ENCODE results near the gene ZBTB46. TPM values are rescaled to one million over a fixed set of nuclear protein-coding genes. Genes with fewer than 3 reads are reported as not detected.

The ZBTB46 gene
- total RNA-seq, 2 donors from 2014 or later, result 0.21 to 0.72 TPM

- Mint-ChIP-seq H3K4me1 (peaks cover 28% of the 10 kb centered on the region), H3K27ac (peak overlapping the region; percentile 97), H3K27me3 (no peaks in the 10 kb centered on the region), H3K36me3 (ENCODE audit: low read depth) (no peaks in the 10 kb centered on the region), H3K4me3 (peak overlapping the region; percentile 98)
- H3K9me3 ChIP-seq (ENCODE audit: control insufficient read depth, low read length, poor library complexity, severe bottlenecking), result no peaks in the 10 kb centered on the region
- DNase-seq, result no peak
- no peak for ATAC-seq
Measured at GRCh38 chr20:63863021-63863797, 32.1 kb upstream of the ZBTB46 start.

DNA sequence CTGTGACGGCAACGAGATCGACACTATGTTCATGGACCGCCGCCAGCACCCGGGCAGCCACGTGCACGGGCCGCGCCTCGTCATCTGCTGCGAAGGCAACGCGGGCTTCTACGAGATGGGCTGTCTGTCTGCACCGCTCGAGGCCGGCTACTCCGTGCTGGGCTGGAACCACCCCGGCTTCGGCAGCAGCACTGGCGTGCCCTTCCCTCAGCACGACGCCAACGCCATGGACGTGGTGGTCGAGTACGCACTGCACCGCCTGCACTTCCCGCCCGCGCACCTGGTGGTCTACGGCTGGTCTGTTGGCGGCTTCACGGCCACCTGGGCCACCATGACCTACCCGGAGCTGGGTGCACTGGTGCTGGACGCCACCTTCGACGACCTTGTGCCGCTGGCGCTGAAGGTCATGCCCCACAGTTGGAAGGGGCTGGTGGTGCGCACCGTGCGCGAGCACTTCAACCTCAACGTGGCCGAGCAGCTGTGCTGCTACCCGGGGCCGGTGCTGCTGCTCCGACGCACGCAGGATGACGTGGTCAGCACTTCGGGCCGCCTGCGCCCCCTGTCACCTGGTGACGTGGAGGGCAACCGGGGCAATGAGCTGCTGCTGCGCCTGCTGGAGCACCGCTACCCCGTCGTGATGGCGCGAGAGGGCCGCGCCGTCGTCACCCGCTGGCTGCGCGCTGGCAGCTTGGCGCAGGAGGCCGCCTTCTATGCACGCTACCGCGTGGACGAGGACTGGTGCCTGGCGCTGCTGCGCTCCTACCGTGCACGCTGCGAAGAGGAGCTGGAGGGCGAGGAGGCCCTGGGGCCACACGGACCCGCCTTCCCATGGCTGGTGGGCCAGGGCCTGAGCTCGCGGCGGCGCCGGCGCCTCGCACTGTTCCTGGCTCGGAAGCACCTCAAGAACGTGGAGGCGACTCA, 31.2 kb upstream of the ZBTB46 start:
- DNase-seq (no peak), ATAC-seq (no peak)
- H3K36me3 Mint-ChIP-seq (ENCODE audit: low read depth), result no peaks in the 10 kb centered on the region
- no peak overlapping the region for H3K4me3 Mint-ChIP-seq
- no peak overlapping the region for H3K27ac Mint-ChIP-seq
- no peaks in the 10 kb centered on the region for H3K27me3 Mint-ChIP-seq
- H3K9me3 ChIP-seq (ENCODE audit: control insufficient read depth, low read length, poor library complexity, severe bottlenecking), result no peaks in the 10 kb centered on the region
- peaks cover 35% of the 10 kb centered on the region for H3K4me1 Mint-ChIP-seq

DNA sequence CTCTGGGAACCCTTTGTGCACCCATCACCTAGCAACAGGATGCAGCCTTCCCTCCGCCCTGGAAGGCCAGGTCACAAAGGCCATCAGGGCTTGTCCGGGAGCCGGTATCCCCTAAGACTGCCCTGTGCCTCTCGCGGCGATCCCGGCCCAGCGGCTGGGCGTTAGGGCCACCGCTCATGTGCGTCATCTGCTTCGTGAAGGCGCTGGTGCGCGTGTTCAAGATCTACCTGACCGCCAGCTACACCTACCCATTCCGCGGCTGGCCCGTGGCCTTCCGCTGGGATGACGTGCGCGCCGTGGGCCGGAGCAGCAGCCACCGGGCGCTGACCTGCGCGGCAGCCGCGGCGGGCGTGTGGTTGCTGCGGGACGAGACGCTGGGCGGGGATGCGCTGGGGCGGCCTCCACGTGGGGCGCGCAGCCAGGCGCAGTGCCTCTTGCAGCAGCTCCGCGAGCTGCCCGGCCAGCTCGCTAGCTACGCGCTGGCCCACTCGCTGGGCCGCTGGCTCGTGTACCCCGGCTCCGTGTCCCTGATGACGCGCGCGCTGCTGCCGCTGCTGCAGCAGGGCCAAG, 30.4 kb upstream of the ZBTB46 start, which contains the start of gene ABHD16B:
Gene ABHD16B (plus strand): TSS at position 134 of the 570 bp plus-strand sequence. CDS start 43 bp downstream, at position 177.
- H3K27me3 Mint-ChIP-seq, result no peaks in the 10 kb centered on the region
- H3K9me3 ChIP-seq (ENCODE audit: control insufficient read depth, low read length, poor library complexity, severe bottlenecking), result no peaks in the 10 kb centered on the region
- H3K27ac Mint-ChIP-seq, result no peak within 1 kb of the TSS
- no peaks in the 10 kb centered on the region for H3K36me3 Mint-ChIP-seq (ENCODE audit: low read depth)
- H3K4me1 Mint-ChIP-seq, result peaks cover 35% of the 10 kb centered on the region
- H3K4me3 Mint-ChIP-seq, result no peak within 1 kb of the TSS
- ATAC-seq (no peak), DNase-seq (no peak)

- Mint-ChIP-seq H3K4me1 (peaks cover 30% of the 10 kb centered on the region), H3K36me3 (ENCODE audit: low read depth) (no peaks in the 10 kb centered on the region), H3K27ac (no peak overlapping the region), H3K4me3 (no peak overlapping the region), H3K27me3 (no peaks in the 10 kb centered on the region)
- no peak for ATAC-seq
- DNase-seq, result no peak
- H3K9me3 ChIP-seq (ENCODE audit: control insufficient read depth, low read length, poor library complexity, severe bottlenecking), result no peaks in the 10 kb centered on the region
Measured at GRCh38 chr20:63860325-63861051, 29.4 kb upstream of the ZBTB46 start.

GRCh38 chr20:63859166-63859699, 28.2 kb upstream of the ZBTB46 start:
- Mint-ChIP-seq H3K27me3 (no peaks in the 10 kb centered on the region), H3K27ac (peak overlapping the region; percentile 45), H3K36me3 (ENCODE audit: low read depth) (no peaks in the 10 kb centered on the region), H3K4me3 (peak overlapping the region; percentile 53), H3K4me1 (peaks cover 25% of the 10 kb centered on the region)
- H3K9me3 ChIP-seq (ENCODE audit: control insufficient read depth, low read length, poor library complexity, severe bottlenecking), result no peaks in the 10 kb centered on the region
- DNase-seq (no peak), ATAC-seq (no peak)

GRCh38 chr20:63858393-63859165, 27.5 kb upstream of the ZBTB46 start:
- H3K27ac Mint-ChIP-seq, result peak overlapping the region; percentile 45
- H3K4me1 Mint-ChIP-seq, result peaks cover 19% of the 10 kb centered on the region
- no peaks in the 10 kb centered on the region for H3K9me3 ChIP-seq (ENCODE audit: control insufficient read depth, low read length, poor library complexity, severe bottlenecking)
- H3K36me3 Mint-ChIP-seq (ENCODE audit: low read depth), result no peaks in the 10 kb centered on the region
- no peaks in the 10 kb centered on the region for H3K27me3 Mint-ChIP-seq
- no peak for ATAC-seq
- DNase-seq, result no peak
- peak overlapping the region; percentile 53 for H3K4me3 Mint-ChIP-seq

- no peak for DNase-seq
- H3K9me3 ChIP-seq (ENCODE audit: control insufficient read depth, low read length, poor library complexity, severe bottlenecking), result no peaks in the 10 kb centered on the region
- Mint-ChIP-seq H3K4me3 (peak overlapping the region; percentile 53), H3K36me3 (ENCODE audit: low read depth) (no peaks in the 10 kb centered on the region), H3K27me3 (no peaks in the 10 kb centered on the region), H3K27ac (no peak overlapping the region), H3K4me1 (peaks cover 14% of the 10 kb centered on the region)
- no peak for ATAC-seq
Measured at GRCh38 chr20:63857764-63858392, 26.8 kb upstream of the ZBTB46 start.

DNA sequence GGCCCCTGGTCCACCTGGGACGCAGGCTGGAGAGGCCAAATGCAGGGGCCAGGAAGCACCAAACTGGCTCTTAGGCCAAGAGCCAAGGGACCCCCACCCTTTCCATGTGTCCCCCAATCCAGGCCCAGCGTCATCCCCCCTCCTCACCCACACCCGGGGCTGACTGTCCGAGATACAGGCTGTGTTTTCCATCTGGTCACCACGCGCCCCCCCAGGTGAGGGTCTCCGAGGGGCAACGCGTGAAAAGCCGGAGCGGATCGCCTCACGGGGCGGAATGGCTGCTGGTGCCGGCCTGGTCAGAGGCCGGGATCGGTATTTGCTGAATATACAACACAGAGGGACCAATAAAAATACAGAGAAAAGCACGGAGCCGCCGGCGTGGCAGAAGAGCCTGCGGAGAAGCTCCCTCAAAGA, 25.0 kb upstream of the ZBTB46 start:
- no peak for DNase-seq
- Mint-ChIP-seq H3K36me3 (ENCODE audit: low read depth) (no peaks in the 10 kb centered on the region), H3K27me3 (peaks cover 6% of the 10 kb centered on the region), H3K4me3 (no peak overlapping the region), H3K4me1 (peaks cover 14% of the 10 kb centered on the region), H3K27ac (no peak overlapping the region)
- ATAC-seq, result no peak
- no peaks in the 10 kb centered on the region for H3K9me3 ChIP-seq (ENCODE audit: control insufficient read depth, low read length, poor library complexity, severe bottlenecking)

DNA sequence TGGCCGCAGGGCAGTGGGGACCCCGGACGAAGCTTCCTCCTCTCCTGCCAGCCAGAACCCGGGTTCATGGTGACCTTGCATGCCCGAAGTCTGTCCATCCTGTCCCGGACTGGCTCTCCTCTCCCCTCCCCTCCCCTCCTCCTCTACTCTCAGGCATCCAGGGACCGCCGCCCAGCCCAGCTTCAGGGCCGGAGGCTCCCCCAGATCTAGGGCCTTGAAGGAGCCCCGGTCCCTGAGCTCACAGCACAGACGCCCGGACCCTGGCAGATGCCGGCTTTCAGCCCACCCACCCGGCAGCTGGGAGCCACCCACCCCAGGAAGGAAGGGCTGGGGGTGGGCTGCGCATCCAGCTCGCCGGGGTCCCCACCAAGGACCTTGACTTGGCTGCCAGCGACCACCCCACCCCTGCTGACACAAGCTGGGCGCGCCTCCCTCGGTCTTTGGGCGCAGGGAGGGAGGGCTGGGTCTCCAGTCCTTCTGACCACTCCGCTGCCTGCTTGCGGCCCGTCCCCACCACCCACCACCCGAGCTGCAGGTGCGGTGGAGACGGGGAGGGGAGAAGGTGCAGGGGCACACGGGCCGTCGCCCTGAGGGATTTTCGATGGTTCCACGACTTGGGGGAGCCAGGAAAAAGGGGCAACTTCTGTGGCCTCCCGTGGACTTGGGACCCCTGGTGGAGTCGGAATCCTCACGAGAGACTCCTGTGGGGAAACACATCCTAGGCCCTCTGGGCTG, 24.5 kb upstream of the ZBTB46 start:
- no peaks in the 10 kb centered on the region for H3K9me3 ChIP-seq (ENCODE audit: control insufficient read depth, low read length, poor library complexity, severe bottlenecking)
- ATAC-seq, result no peak
- no peak overlapping the region for H3K27ac Mint-ChIP-seq
- peaks cover 14% of the 10 kb centered on the region for H3K4me1 Mint-ChIP-seq
- no peak overlapping the region for H3K4me3 Mint-ChIP-seq
- H3K27me3 Mint-ChIP-seq, result peaks cover 12% of the 10 kb centered on the region
- DNase-seq, result no peak
- no peaks in the 10 kb centered on the region for H3K36me3 Mint-ChIP-seq (ENCODE audit: low read depth)

DNA sequence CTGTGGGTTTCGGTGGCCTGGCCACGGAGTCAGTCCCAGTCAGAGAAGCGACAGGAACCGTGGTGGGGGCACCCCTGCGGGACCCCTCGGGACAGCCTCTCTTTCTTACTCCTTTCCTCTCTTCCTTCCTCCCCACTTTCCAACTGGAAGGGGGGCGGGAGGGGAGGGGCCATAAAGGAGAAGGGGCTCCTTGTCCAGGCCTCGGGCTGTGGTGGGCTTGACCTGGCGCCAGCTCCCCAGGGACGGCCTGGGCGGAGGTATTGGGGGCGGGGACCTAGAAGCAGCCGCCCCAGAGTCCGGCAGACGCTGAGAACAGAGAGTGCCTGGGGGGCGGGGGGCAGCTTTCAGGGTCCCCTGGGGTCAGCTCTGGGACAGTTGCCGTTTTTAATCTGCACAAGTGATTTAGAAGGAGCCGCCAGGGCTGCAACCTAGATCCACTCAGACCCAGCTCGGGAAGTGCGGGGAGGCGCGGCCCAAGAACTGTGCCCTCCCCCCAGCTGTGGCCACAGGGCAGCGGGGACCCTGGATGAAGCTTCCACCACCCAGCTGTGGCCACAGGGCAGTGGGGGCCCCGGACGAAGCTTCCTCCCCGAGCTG, 23.8 kb upstream of the ZBTB46 start:
- DNase-seq, result no peak
- Mint-ChIP-seq H3K4me3 (no peak overlapping the region), H3K4me1 (peaks cover 14% of the 10 kb centered on the region), H3K36me3 (ENCODE audit: low read depth) (no peaks in the 10 kb centered on the region), H3K27me3 (peaks cover 16% of the 10 kb centered on the region), H3K27ac (no peak overlapping the region)
- H3K9me3 ChIP-seq (ENCODE audit: control insufficient read depth, low read length, poor library complexity, severe bottlenecking), result no peaks in the 10 kb centered on the region
- ATAC-seq, result no peak

All from T-helper 17 cell (primary cell).